Measurements from ENCODE around the gene CTNNA3. TPM values are rescaled to one million over a fixed set of nuclear protein-coding genes. Genes with fewer than 3 reads are reported as not detected.

Gene CTNNA3
- total and polyA plus RNA-seq, 3 donors from 2014 or later = 17.8 to 19.4 (median 18.3) TPM

DNA sequence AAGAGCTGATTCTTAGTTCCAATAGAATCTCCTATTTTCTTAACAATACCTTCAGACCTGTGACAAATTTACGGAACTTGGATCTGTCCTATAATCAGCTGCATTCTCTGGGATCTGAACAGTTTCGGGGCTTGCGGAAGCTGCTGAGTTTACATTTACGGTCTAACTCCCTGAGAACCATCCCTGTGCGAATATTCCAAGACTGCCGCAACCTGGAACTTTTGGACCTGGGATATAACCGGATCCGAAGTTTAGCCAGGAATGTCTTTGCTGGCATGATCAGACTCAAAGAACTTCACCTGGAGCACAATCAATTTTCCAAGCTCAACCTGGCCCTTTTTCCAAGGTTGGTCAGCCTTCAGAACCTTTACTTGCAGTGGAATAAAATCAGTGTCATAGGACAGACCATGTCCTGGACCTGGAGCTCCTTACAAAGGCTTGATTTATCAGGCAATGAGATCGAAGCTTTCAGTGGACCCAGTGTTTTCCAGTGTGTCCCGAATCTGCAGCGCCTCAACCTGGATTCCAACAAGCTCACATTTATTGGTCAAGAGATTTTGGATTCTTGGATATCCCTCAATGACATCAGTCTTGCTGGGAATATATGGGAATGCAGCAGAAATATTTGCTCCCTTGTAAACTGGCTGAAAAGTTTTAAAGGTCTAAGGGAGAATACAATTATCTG is 768.6 kb downstream of the CTNNA3 start:
- WGBS, 2 donors = 37 to 38% methylated on average over 11 of the region's 11 CpGs
- H3K36me3 ChIP-seq (ENCODE audit: low read depth, missing control alignments) = no peaks in the 10 kb centered on the region
- H3K27ac ChIP-seq = no peak overlapping the region
- peaks cover 8% of the 10 kb centered on the region for H3K4me1 ChIP-seq
- H3K9me3 ChIP-seq = no peaks in the 10 kb centered on the region
- intact Hi-C loops (cut with DNase I; ENCODE audit: low total_unique reads) = no loop called here
- no peak for DNase-seq
- TF ChIP-seq, protein P1, sequence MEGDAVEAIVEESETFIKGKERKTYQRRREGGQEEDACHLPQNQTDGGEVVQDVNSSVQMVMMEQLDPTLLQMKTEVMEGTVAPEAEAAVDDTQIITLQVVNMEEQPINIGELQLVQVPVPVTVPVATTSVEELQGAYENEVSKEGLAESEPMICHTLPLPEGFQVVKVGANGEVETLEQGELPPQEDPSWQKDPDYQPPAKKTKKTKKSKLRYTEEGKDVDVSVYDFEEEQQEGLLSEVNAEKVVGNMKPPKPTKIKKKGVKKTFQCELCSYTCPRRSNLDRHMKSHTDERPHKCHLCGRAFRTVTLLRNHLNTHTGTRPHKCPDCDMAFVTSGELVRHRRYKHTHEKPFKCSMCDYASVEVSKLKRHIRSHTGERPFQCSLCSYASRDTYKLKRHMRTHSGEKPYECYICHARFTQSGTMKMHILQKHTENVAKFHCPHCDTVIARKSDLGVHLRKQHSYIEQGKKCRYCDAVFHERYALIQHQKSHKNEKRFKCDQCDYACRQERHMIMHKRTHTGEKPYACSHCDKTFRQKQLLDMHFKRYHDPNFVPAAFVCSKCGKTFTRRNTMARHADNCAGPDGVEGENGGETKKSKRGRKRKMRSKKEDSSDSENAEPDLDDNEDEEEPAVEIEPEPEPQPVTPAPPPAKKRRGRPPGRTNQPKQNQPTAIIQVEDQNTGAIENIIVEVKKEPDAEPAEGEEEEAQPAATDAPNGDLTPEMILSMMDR (IDR thresholded peaks at IDR 0.05) = no peak
- no peak for TF ChIP-seq POLR2A (IDR thresholded peaks at IDR 0.05)
- no peaks in the 10 kb centered on the region for H3K27me3 ChIP-seq
- peak overlapping the region in 1 of 2 donors; percentile 46 for H3K4me3 ChIP-seq

DNA sequence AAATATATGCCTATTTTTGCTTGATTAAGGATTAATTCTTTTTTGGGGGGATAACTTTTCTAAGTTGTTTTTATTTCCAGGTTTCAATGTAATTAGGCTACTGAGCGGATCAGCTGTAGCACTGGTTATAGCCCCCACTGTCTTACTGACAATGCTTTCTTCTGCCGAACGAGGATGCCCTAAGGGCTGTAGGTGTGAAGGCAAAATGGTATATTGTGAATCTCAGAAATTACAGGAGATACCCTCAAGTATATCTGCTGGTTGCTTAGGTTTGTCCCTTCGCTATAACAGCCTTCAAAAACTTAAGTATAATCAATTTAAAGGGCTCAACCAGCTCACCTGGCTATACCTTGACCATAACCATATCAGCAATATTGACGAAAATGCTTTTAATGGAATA is 769.2 kb downstream of the CTNNA3 start:
- Histone ChIP-seq H3K27ac (no peak overlapping the region), H3K27me3 (no peaks in the 10 kb centered on the region), H3K36me3 (ENCODE audit: low read depth, missing control alignments) (no peaks in the 10 kb centered on the region), H3K4me3 (peak overlapping the region in 1 of 2 donors; percentile 46), H3K4me1 (peaks cover 8% of the 10 kb centered on the region), H3K9me3 (no peaks in the 10 kb centered on the region)
- no peak for DNase-seq
- WGBS, 2 donors = 29 to 67% methylated on average over 5 of the region's 5 CpGs
- intact Hi-C loops (cut with DNase I; ENCODE audit: low total_unique reads) = no loop called here
- no peak for TF ChIP-seq POLR2A (IDR thresholded peaks at IDR 0.05)
- TF ChIP-seq, protein P1 (IDR thresholded peaks at IDR 0.05) = no peak

DNA sequence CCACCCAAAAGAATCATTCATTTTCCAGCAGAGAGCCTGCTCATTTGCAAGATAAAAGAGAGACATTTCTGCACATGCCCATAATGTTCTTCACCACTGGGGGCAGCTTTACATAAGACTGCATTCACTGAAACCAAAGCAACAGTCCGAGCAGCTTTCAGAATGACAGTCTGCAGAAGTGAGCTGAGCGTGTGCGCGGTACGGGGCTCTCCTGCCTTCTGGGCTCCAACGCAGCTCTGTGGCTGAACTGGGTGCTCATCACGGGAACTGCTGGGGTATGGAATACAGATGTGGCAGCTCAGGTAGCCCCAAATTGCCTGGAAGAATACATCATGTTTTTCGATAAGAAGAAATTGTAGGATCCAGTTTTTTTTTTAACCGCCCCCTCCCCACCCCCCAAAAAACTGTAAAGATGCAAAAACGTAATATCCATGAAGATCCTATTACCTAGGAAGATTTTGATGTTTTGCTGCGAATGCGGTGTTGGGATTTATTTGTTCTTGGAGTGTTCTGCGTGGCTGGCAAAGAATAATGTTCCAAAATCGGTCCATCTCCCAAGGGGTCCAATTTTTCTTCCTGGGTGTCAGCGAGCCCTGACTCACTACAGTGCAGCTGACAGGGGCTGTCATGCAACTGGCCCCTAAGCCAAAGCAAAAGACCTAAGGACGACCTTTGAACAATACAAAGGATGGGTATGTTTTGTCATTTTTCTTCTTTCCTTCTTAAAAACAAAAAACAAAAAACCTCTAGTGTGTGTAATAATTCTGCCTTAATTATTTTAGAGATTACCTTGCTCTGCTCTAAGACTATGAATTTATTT is 769.9 kb downstream of the CTNNA3 start, which contains the start of gene LRRTM3:
TSS of gene LRRTM3 (plus strand) at position 141 of the 820 bp plus-strand sequence.
- TF ChIP-seq, protein P1 (IDR thresholded peaks at IDR 0.05) = peak; percentile 67 to 76 (median 73)
- no peak for TF ChIP-seq POLR2A (IDR thresholded peaks at IDR 0.05)
- DNase-seq = peak; percentile 88
- Histone ChIP-seq H3K27ac (no peak within 1 kb of the TSS), H3K36me3 (ENCODE audit: low read depth, missing control alignments) (no peaks in the 10 kb centered on the region), H3K4me3 (peak within 1 kb of the TSS in 1 of 2 donors; percentile 46), H3K4me1 (peaks cover 8% of the 10 kb centered on the region), H3K9me3 (no peaks in the 10 kb centered on the region), H3K27me3 (no peaks in the 10 kb centered on the region)
- WGBS, 2 donors = 2 to 4% methylated on average over 16 of the region's 16 CpGs
- intact Hi-C loops (cut with DNase I; ENCODE audit: low total_unique reads) = no loop called here

DNA sequence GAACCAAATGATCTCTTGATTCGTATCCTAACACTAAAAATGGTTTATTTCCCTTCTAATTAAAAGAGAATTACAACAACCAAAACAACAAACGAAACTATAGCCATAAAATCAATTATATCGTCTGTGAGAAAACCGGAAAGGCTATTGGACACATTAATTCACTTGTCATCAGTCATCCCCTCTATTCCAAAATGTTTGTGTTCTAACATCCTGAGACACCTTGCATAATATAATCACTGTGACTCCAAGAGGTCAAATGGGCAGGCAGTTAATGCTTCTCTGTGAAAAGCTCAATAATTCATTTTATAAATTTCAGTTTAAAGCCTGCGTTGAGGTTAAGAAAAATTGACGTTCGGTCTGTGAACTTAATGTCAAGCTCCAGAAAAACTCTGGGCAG is 770.6 kb downstream of the CTNNA3 start:
- intact Hi-C loops (cut with DNase I; ENCODE audit: low total_unique reads) = no loop called here
- Histone ChIP-seq H3K4me3 (no peak overlapping the region), H3K36me3 (ENCODE audit: low read depth, missing control alignments) (no peaks in the 10 kb centered on the region), H3K4me1 (peaks cover 8% of the 10 kb centered on the region), H3K27ac (no peak overlapping the region), H3K9me3 (no peaks in the 10 kb centered on the region), H3K27me3 (no peaks in the 10 kb centered on the region)
- TF ChIP-seq POLR2A (IDR thresholded peaks at IDR 0.05) = no peak
- TF ChIP-seq, protein P1 (IDR thresholded peaks at IDR 0.05) = no peak
- WGBS, 2 donors = 8 to 21% methylated on average over 7 of the region's 7 CpGs
- DNase-seq = no peak

Measured in testis (tissue), 3 donors.